ENCODE measurements around the gene PLPP7.
"Not testable (repeated sequence)": the region's sequence is repeated elsewhere in the genome, so short reads cannot be mapped to it uniquely, and the experiment has no call there.

PLPP7 gene

GRCh38 chr9:131349522-131349880 is 60.0 kb downstream of the PLPP7 start:
- POLR2A ChIA-PET, result no interaction called here
- CTCF ChIA-PET, result interaction anchor here (0.5 to 4.3 kb wide), 45 partner anchors 10 to 886 kb away, joined by 3 to 41 read pairs (median 4); no protein-coding TSS in a partner anchor
- no peak for DNase-seq (ENCODE audit: extremely low spot score)
- no peak for TF ChIP-seq CTCF (IDR thresholded peaks at IDR 0.05; ENCODE audit: control extremely low read depth, extremely low read depth, low read depth, missing control alignments)

GRCh38 chr9:131349881-131350563 is 60.5 kb downstream of the PLPP7 start:
- DNase-seq (ENCODE audit: extremely low spot score), result peak; percentile 92
- ChIA-PET CTCF (interaction anchor here (0.5 to 4.3 kb wide), 49 partner anchors 10 to 886 kb away, joined by 3 to 41 read pairs (median 4); no protein-coding TSS in a partner anchor), POLR2A (no interaction called here)

GRCh38 chr9:131356479-131356878 is 67.0 kb downstream of the PLPP7 start:
- DNase-seq (ENCODE audit: extremely low spot score); CTCF ChIA-PET; POLR2A ChIA-PET: not testable (repeated sequence)

More at GRCh38 chr9:131349881-131350563, 60.5 kb downstream of the PLPP7 start:
- TF ChIP-seq CTCF (IDR thresholded peaks at IDR 0.05; ENCODE audit: control extremely low read depth, extremely low read depth, low read depth, missing control alignments), result peak; percentile 90

GRCh38 chr9:131358556-131358955 is 69.0 kb downstream of the PLPP7 start:
- no peak for TF ChIP-seq CTCF (IDR thresholded peaks at IDR 0.05; ENCODE audit: control extremely low read depth, extremely low read depth, low read depth, missing control alignments)
- ChIA-PET POLR2A (no interaction called here), CTCF (interaction anchor here (1.9 to 4.4 kb wide), 2 partner anchors 9 to 22 kb away, joined by 6 to 22 read pairs; no protein-coding TSS in a partner anchor)
- no peak for DNase-seq (ENCODE audit: extremely low spot score)

All from GM10248 (cell line).